Chondrocyte (in vitro differentiated cells): ENCODE measurements around the gene FRMD4A. TPM values are rescaled to one million over a fixed set of nuclear protein-coding genes. Genes with fewer than 3 reads are reported as not detected.

Source experiments
- DNase-seq: peaks from one replicate; pipeline ENCODE4 v3.0.0; 2021; ENCODE audit warnings: mixed read lengths, low spot score
- H3K27ac Mint-ChIP-seq: one replicate; pipeline ENCODE4 v1.8.0; 2021; ENCODE audit warnings: mild to moderate bottlenecking, moderate library complexity, mixed read lengths; ENCODE audit not compliant: unreplicated experiment
- H3K27me3 Mint-ChIP-seq: 2 replicates; pipeline ENCODE4 v1.8.0; 2021; ENCODE audit warnings: low read depth, mixed read lengths
- H3K36me3 Mint-ChIP-seq: 2 replicates; pipeline ENCODE4 v1.8.0; 2021; ENCODE audit warnings: low read depth, mixed read lengths
- H3K4me1 Mint-ChIP-seq: 2 replicates; pipeline ENCODE4 v1.8.0; 2021; ENCODE audit warnings: low read depth, mild to moderate bottlenecking, mixed read lengths
- H3K4me3 Mint-ChIP-seq: one replicate; pipeline ENCODE4 v1.8.0; 2021; ENCODE audit warnings: mild to moderate bottlenecking, moderate library complexity, mixed read lengths; ENCODE audit not compliant: unreplicated experiment
- H3K9me3 Mint-ChIP-seq: 2 replicates; pipeline ENCODE4 v1.8.0; 2021; ENCODE audit warnings: low read depth, mixed read lengths
- total RNA-seq: library from RNA; stranded (reverse); gene quantifications from 3 replicates; pipeline ENCODE4 v1.2.1, GENCODE V29; 2021
- TF ChIP-seq, protein P1 (sequence below): fragments of 200-600 bp; sonication (generic); IDR thresholded peaks from 2 replicates; pipeline ENCODE4 v1.5.0; 2021; ENCODE audit warnings: antibody characterized with exemption, mild to moderate bottlenecking, moderate library complexity

The FRMD4A gene
- total RNA-seq, 1 donor from 2014 or later = 129 TPM

DNA sequence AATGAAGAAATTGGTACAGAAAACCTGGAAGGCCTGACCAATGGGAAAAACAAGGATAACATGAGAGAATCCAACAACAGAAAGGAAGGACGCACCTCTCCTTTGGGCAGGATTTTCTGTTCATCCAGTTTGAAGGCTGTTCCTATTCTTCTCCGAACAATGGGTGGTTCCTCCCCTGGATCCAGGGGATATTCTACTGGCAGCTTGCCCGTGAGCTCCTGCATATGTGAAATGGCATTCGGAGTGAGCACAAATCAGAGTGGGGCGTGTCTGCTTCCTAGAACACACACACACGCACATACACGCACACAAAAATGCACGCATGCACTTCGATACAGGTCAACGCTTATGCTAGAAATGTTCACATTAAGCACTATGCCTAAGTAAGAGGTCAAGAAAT lies 660.4 kb downstream of the FRMD4A start:
- DNase-seq = no peak
- Mint-ChIP-seq H3K27ac (no peak overlapping the region), H3K4me1 (peaks cover 17% of the 10 kb centered on the region), H3K27me3 (no peaks in the 10 kb centered on the region), H3K36me3 (peaks cover 55% of the 10 kb centered on the region), H3K4me3 (no peak overlapping the region), H3K9me3 (no peaks in the 10 kb centered on the region)
- TF ChIP-seq, protein P1, sequence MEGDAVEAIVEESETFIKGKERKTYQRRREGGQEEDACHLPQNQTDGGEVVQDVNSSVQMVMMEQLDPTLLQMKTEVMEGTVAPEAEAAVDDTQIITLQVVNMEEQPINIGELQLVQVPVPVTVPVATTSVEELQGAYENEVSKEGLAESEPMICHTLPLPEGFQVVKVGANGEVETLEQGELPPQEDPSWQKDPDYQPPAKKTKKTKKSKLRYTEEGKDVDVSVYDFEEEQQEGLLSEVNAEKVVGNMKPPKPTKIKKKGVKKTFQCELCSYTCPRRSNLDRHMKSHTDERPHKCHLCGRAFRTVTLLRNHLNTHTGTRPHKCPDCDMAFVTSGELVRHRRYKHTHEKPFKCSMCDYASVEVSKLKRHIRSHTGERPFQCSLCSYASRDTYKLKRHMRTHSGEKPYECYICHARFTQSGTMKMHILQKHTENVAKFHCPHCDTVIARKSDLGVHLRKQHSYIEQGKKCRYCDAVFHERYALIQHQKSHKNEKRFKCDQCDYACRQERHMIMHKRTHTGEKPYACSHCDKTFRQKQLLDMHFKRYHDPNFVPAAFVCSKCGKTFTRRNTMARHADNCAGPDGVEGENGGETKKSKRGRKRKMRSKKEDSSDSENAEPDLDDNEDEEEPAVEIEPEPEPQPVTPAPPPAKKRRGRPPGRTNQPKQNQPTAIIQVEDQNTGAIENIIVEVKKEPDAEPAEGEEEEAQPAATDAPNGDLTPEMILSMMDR = no peak

DNA sequence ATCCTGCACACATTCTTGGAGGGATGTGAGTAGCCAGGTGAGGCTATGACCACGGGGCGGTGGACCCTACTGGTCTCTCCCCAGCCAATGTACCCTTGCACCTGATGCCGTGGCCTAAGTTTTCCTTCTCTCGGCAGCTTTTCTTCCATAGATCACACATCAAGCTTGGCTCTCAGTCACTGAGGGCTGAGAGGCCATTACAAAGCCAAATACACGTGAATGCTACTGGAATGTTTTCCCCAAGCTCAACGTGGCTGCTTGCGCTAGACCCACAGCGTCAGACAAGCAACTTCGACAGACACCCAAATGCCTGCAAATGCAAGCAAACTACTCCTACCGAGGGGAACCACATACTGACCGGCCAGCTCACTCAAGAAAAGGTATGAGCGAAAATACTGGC lies 660.8 kb downstream of the FRMD4A start:
- Mint-ChIP-seq H3K4me3 (no peak overlapping the region), H3K4me1 (peaks cover 17% of the 10 kb centered on the region), H3K27ac (no peak overlapping the region), H3K9me3 (no peaks in the 10 kb centered on the region), H3K36me3 (peaks cover 59% of the 10 kb centered on the region), H3K27me3 (no peaks in the 10 kb centered on the region)
- DNase-seq = no peak
- TF ChIP-seq, protein P1 = no peak

DNA sequence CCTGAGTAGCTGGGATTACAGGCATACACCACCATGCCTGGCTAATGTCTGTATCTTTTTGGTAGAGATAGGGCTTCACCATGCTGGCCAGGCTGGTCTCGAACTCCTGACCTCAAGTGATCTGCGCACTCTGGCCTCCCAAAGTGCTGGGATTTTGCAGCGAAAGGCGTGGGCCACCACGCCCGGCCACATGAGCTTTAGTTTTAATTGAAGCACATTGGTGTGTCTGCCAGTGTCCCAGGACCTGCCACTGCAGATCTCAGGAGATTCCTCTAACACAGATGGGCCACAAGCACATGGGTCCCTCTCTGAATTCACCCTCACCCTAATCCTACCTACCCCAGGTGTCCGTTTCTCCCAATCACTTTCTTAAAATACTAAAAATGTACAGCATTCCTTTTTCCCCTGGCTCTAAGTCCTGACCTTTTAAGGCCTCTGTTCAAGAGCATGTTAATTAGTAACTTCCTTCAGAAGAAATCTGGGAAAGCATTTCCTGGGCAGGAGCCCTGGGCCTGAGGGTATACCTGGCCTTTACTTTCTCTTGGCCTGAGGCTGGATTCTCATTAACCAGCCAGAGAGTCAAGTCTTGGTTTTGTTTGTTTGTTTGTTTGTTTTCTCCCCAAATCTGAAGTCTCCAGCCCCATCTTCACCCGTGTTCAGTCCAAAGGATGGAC lies 661.4 kb downstream of the FRMD4A start:
- TF ChIP-seq, protein P1 = no peak
- H3K9me3 Mint-ChIP-seq = no peaks in the 10 kb centered on the region

DNA sequence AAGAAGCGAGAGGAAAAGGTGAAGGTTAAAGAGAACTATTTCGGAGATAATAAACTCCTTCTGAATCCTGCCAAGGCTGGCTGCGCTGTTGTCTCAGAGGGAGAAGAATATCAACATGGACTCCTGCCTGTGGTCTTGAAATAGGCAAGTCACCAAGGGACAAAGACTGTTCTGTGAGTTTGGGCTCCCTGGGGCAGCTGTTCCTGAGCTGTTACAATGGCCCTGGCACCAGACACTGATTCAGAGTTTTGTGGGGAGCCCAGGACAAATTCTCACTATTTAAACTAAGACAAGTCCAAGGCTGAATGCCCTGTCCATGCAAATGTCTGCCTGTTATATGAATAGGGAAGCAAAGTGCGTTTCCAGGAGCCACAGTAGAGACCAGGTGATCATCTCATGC lies 662.6 kb downstream of the FRMD4A start:
- Mint-ChIP-seq H3K36me3 (peaks cover 54% of the 10 kb centered on the region), H3K27me3 (no peaks in the 10 kb centered on the region), H3K27ac (peak overlapping the region; percentile 36), H3K4me1 (peaks cover 14% of the 10 kb centered on the region), H3K4me3 (no peak overlapping the region), H3K9me3 (no peaks in the 10 kb centered on the region)
- DNase-seq = no peak
- TF ChIP-seq, protein P1 = no peak

More for the DNA sequence above, 661.4 kb downstream of the FRMD4A start:
- Mint-ChIP-seq H3K4me1 (peaks cover 17% of the 10 kb centered on the region), H3K27me3 (no peaks in the 10 kb centered on the region), H3K4me3 (no peak overlapping the region), H3K27ac (no peak overlapping the region), H3K36me3 (peaks cover 55% of the 10 kb centered on the region)
- DNase-seq = no peak

DNA sequence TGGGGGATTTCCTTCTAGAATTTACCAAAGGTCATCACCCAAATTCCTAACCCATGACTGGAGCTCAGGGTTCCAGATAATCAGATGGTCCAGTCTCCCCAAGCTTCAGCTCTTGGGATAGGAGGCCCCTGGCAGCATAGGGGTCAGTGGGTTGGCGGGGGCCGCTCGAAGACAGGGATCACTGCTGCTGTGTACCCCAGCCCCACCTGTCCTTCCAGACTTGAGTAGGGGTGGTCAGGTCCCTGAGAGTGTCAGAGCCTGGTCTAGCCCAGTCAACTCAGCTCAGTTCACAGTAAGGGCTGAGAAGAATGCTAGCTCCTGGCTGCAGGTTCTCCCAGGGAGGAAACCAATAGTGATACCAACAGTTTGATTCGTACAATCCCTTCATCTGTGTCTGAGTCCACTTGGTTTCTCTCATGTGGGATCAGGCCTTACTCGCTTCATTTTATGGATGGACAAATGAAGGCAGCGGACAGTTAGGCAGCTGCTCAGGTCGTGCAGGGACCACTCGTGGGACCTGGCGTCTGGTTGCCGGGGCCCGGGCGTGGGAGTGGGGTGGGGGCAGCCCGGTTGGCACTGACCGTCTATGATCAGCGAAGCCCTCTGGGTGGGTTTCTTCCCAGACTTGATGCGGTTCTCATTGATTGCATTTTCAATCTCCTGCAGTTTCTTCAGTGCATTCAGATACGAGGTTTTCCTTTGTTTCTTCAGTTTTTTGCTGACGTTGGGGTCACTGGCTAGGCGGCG lies 665.0 kb downstream of the FRMD4A start:
- H3K36me3 Mint-ChIP-seq = peaks cover 53% of the 10 kb centered on the region
- H3K4me3 Mint-ChIP-seq = no peak overlapping the region
- TF ChIP-seq, protein P1 = no peak
- H3K4me1 Mint-ChIP-seq = peaks cover 7% of the 10 kb centered on the region
- no peak for DNase-seq
- no peaks in the 10 kb centered on the region for H3K9me3 Mint-ChIP-seq
- H3K27me3 Mint-ChIP-seq = no peaks in the 10 kb centered on the region
- H3K27ac Mint-ChIP-seq = peak overlapping the region; percentile 8
